GM12878 (cell line): Measurements from ENCODE around the gene DNASE2. TPM values are rescaled to one million over a fixed set of nuclear protein-coding genes. Genes with fewer than 3 reads are reported as not detected.

ENCODE experiments used
- BACH1 ChIP-seq: fragments of 450-650 bp; IDR thresholded peaks from 2 replicates; pipeline ENCODE4 v1.6.1; 2017; ENCODE audit warnings: mild to moderate bottlenecking, borderline replicate concordance
- BHLHE40 ChIP-seq, 2 experiments: fragments of 450-650 bp in 1 of 2; IDR thresholded peaks; 2 replicates each; pipeline ENCODE4 v1.6.1; 2011 to 2017; ENCODE audit warnings: low read depth in 2 of 2, borderline replicate concordance in 1 of 2, improper control_type of control experiment in 1 of 2, low read length in 1 of 2, mild to moderate bottlenecking in 1 of 2
- CHD4 ChIP-seq: fragments of 200-600 bp; sonication (generic); IDR thresholded peaks from 2 replicates; pipeline ENCODE4 v1.6.1; 2016; ENCODE audit warnings: mild to moderate bottlenecking
- EP300 ChIP-seq, 2 experiments: fragments of 150-350 bp in 1 of 2; IDR thresholded peaks; 2 replicates each; pipeline ENCODE4 v1.6.1; 2011 to 2012; ENCODE audit warnings: low read depth in 2 of 2, low read length in 2 of 2, borderline replicate concordance in 1 of 2, improper control_type of control experiment in 1 of 2, inconsistent platforms in 1 of 2; ENCODE audit not compliant: control insufficient read depth in 1 of 2
- FOXM1 ChIP-seq: IDR thresholded peaks from 2 replicates; pipeline ENCODE4 v1.6.1; 2012; ENCODE audit warnings: low read depth, mild to moderate bottlenecking, inconsistent platforms, low read length, moderate library complexity
- HCFC1 ChIP-seq: fragments of 150-350 bp; IDR thresholded peaks from 2 replicates; pipeline ENCODE4 v1.6.1; 2014; ENCODE audit warnings: low read length
- NFIC ChIP-seq: IDR thresholded peaks from 2 replicates; pipeline ENCODE4 v1.6.1; 2012; ENCODE audit warnings: low read depth, mild to moderate bottlenecking, inconsistent platforms, low read length, moderate library complexity
- REST ChIP-seq: IDR thresholded peaks from 2 replicates; pipeline ENCODE4 v1.6.1; 2012; ENCODE audit warnings: mild to moderate bottlenecking, low read depth, low read length
- SMARCA5 ChIP-seq: fragments of 450-650 bp; IDR thresholded peaks from 2 replicates; pipeline ENCODE4 v1.6.1; 2017; ENCODE audit warnings: mild to moderate bottlenecking
- SREBF1 ChIP-seq: IDR thresholded peaks from 2 replicates; pipeline ENCODE4 v1.6.1; 2012; ENCODE audit warnings: mild to moderate bottlenecking, low read length
- SREBF2 ChIP-seq: IDR thresholded peaks from 2 replicates; pipeline ENCODE4 v1.6.1; 2012; ENCODE audit warnings: mild to moderate bottlenecking, low read length
- TARDBP ChIP-seq: IDR thresholded peaks from 2 replicates; pipeline ENCODE4 v1.6.1; 2016; ENCODE audit warnings: borderline replicate concordance
- ZNF592 ChIP-seq: fragments of 450-650 bp; IDR thresholded peaks from 2 replicates; pipeline ENCODE4 v1.6.1; 2017; ENCODE audit warnings: mild to moderate bottlenecking, moderate library complexity
- polyA plus RNA-seq, 11 experiments: library from polyadenylated mRNA; depleted of rRNA in 4 of 11; unstranded in 6 of 11; stranded (reverse) in 5 of 11; fragments of >200 nt; fragmentation: Nextera tagmentation in 4 of 11; fragmentation: Illumina TruSeq in 1 of 11; extraction: Ambion mirVana in 4 of 11; extraction: Trizol in 1 of 11; gene quantifications; 1 replicate in 1 of 11; 2 replicates in 10 of 11; pipeline versions ENCODE4 v1.2.1 to v1.2.3, GENCODE V29; 2011 to 2016; ENCODE audit warnings: inconsistent platforms in 2 of 11, missing spikeins in 2 of 11, low read depth in 1 of 11
- total RNA-seq, 4 experiments: library from RNA; depleted of rRNA in 3 of 4; stranded (reverse); fragments of >200 nt in 3 of 4; fragmentation: Illumina TruSeq in 1 of 4; extraction: Trizol in 1 of 4; gene quantifications; 2 replicates each; pipeline versions ENCODE4 v1.2.1 to v1.2.3, GENCODE V29; 2013 to 2021
- TF ChIP-seq, protein P1 (sequence below): fragments of 450-650 bp; IDR thresholded peaks from 2 replicates; pipeline ENCODE4 v1.6.1; 2017; ENCODE audit warnings: antibody characterized with exemption, mild to moderate bottlenecking, moderate library complexity
- TF ChIP-seq, protein P2 (sequence below): IDR thresholded peaks from 2 replicates; pipeline ENCODE4 v1.6.1; 2012; ENCODE audit warnings: low read depth, low read length, improper control_type of control experiment

Gene DNASE2
- total and polyA plus RNA-seq, 10 of the 15 experiments (the other 5 are each of a cell fraction or from before 2014, with no cell fraction given), result 4.9 to 32.1 (median 22.0) TPM

DNA sequence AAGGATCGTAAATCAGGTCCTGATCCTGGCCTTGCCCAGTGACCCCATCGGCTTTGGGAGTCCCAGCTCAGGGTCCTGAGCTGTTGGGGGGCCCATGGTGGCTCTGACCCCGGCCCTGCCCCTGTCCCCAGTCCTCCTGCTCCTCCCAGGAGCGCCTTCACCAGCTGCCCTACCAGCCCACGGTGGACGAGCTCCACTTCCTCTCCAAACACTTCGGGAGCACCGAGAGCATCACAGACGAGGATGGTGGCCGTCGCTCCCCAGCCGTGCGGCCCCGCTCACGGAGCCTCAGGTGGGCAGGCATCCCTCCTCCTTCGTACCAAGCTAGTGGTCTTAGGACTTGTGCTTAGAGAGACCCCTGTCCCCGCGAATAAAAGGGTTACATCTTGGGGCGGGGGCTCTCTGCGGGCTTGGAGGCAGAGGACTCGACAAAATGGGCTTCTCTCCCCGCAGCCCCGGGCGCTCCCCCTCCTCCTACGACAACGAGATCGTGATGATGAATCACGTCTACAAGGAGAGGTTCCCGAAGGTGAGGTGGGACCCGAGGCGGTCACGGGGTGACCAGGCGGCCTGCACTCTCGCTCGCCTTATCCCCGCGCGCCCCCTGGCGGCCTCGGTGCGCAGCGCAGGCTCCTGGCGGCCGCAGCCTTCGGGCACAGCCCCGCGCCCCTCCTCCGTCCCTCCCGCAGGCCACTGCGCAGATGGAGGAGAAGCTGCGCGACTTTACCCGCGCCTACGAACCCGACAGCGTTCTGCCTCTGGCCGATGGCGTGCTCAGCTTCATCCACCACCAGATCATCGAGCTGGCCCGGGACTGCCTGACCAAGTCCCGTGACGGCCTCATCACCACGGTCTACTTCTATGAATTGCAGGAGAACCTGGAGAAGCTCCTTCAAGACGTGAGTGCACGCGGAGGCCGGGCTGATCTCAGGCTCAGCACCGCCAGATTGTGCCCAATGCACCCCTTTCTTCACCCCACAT is 33.8 kb downstream of the DNASE2 start (continued):
- TF ChIP-seq, protein P1, sequence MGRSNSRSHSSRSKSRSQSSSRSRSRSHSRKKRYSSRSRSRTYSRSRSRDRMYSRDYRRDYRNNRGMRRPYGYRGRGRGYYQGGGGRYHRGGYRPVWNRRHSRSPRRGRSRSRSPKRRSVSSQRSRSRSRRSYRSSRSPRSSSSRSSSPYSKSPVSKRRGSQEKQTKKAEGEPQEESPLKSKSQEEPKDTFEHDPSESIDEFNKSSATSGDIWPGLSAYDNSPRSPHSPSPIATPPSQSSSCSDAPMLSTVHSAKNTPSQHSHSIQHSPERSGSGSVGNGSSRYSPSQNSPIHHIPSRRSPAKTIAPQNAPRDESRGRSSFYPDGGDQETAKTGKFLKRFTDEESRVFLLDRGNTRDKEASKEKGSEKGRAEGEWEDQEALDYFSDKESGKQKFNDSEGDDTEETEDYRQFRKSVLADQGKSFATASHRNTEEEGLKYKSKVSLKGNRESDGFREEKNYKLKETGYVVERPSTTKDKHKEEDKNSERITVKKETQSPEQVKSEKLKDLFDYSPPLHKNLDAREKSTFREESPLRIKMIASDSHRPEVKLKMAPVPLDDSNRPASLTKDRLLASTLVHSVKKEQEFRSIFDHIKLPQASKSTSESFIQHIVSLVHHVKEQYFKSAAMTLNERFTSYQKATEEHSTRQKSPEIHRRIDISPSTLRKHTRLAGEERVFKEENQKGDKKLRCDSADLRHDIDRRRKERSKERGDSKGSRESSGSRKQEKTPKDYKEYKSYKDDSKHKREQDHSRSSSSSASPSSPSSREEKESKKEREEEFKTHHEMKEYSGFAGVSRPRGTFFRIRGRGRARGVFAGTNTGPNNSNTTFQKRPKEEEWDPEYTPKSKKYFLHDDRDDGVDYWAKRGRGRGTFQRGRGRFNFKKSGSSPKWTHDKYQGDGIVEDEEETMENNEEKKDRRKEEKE, result no peak
- no peak for TF ChIP-seq SREBF2
- peak; percentile 70; the same call in 1 of the 2 replicates for TF ChIP-seq SMARCA5
- no peak for TF ChIP-seq CHD4
- peak; percentile 55 to 79 for TF ChIP-seq BHLHE40 (IDR thresholded peaks at IDR 0.05; ENCODE audit: borderline replicate concordance in 1 of 2, low read depth in 2 of 2, low read length in 1 of 2)
- TF ChIP-seq HCFC1, result peak; percentile 35; the same call in 1 of the 2 replicates
- TF ChIP-seq ZNF592, result peak; percentile 70; the same call in 1 of the 2 replicates
- no peak for TF ChIP-seq FOXM1
- TF ChIP-seq BACH1, result peak; percentile 54
- no peak for TF ChIP-seq SREBF1
- TF ChIP-seq EP300 (IDR thresholded peaks at IDR 0.05; ENCODE audit: borderline replicate concordance in 1 of 2, control insufficient read depth in 1 of 2, low read depth in 2 of 2, low read length in 2 of 2), result no peak
- TF ChIP-seq, protein P2, sequence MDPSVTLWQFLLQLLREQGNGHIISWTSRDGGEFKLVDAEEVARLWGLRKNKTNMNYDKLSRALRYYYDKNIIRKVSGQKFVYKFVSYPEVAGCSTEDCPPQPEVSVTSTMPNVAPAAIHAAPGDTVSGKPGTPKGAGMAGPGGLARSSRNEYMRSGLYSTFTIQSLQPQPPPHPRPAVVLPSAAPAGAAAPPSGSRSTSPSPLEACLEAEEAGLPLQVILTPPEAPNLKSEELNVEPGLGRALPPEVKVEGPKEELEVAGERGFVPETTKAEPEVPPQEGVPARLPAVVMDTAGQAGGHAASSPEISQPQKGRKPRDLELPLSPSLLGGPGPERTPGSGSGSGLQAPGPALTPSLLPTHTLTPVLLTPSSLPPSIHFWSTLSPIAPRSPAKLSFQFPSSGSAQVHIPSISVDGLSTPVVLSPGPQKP, result no peak
- TF ChIP-seq TARDBP, result no peak
- TF ChIP-seq REST, result 0 out of 2 replicates have a peak, but pooled peaks have one; percentile 26
- no peak for TF ChIP-seq NFIC
